G401 (cell line): ENCODE data around the gene SLC35D2. TPM values are rescaled to one million over a fixed set of nuclear protein-coding genes. Genes with fewer than 3 reads are reported as not detected.
"Not testable (repeated sequence)": the region's sequence is repeated elsewhere in the genome, so short reads cannot be mapped to it uniquely, and the experiment has no call there.

Experiments
- DNase-seq: peaks from one replicate; pipeline ENCODE4 v3.0.0-alpha.2; 2015; ENCODE audit warnings: low spot score
- in situ Hi-C: cut with HindIII; loops from 2 replicates; pipeline ENCODE4 v1.10.0; 2016; ENCODE audit warnings: low sequenced_read_pairs, mixed read lengths
- total RNA-seq: library from RNA; depleted of rRNA; stranded (reverse); fragments of >200 nt; shearing (Covaris generic); gene quantifications from 2 replicates; pipeline ENCODE4 v1.2.3, GENCODE V29; 2014

Gene SLC35D2
- total RNA-seq, 1 experiment from 2014 or later = 25.7 TPM

- no peak for DNase-seq
- in situ Hi-C loops = no loop called here
Measured at GRCh38 chr9:96367943-96368342, 15.6 kb downstream of the SLC35D2 start.

GRCh38 chr9:96363175-96363967 is 20.1 kb downstream of the SLC35D2 start:
- in situ Hi-C loops = no loop called here

GRCh38 chr9:96362119-96362518 is 21.4 kb downstream of the SLC35D2 start:
- DNase-seq, in situ Hi-C loops: not testable (repeated sequence)

More at GRCh38 chr9:96363175-96363967, 20.1 kb downstream of the SLC35D2 start:
- DNase-seq = no peak

GRCh38 chr9:96361668-96362067 is 21.8 kb downstream of the SLC35D2 start:
- DNase-seq = no peak
- in situ Hi-C loops = no loop called here

GRCh38 chr9:96360976-96361375 is 22.5 kb downstream of the SLC35D2 start:
- in situ Hi-C loops = no loop called here
- DNase-seq = no peak

- in situ Hi-C loops = not testable (repeated sequence)
Measured at GRCh38 chr9:96360523-96360922, 23.0 kb downstream of the SLC35D2 start.

GRCh38 chr9:96350866-96351265 is 32.6 kb downstream of the SLC35D2 start:
- no peak for DNase-seq
- in situ Hi-C loops = no loop called here

More at GRCh38 chr9:96360523-96360922, 23.0 kb downstream of the SLC35D2 start:
- not testable (repeated sequence) for DNase-seq

GRCh38 chr9:96348261-96348660 is 35.2 kb downstream of the SLC35D2 start:
- no peak for DNase-seq
- in situ Hi-C loops = no loop called here

GRCh38 chr9:96345551-96345950 is 38.0 kb downstream of the SLC35D2 start:
- no peak for DNase-seq
- in situ Hi-C loops = no loop called here

- DNase-seq = no peak
- in situ Hi-C loops = no loop called here
Measured at GRCh38 chr9:96344458-96345180, 38.9 kb downstream of the SLC35D2 start.

- no peak for DNase-seq
- in situ Hi-C loops = no loop called here
Measured at GRCh38 chr9:96343515-96344360, 39.8 kb downstream of the SLC35D2 start.

- in situ Hi-C loops = no loop called here
Measured at GRCh38 chr9:96342571-96343245, 40.8 kb downstream of the SLC35D2 start.

GRCh38 chr9:96340707-96341106 is 42.8 kb downstream of the SLC35D2 start:
- in situ Hi-C loops = no loop called here
- no peak for DNase-seq

More at GRCh38 chr9:96342571-96343245, 40.8 kb downstream of the SLC35D2 start:
- no peak for DNase-seq

GRCh38 chr9:96338299-96338698 is 45.2 kb downstream of the SLC35D2 start:
- in situ Hi-C loops = no loop called here
- DNase-seq = no peak

- DNase-seq = no peak
- in situ Hi-C loops = no loop called here
Measured at GRCh38 chr9:96333958-96334357, 49.6 kb downstream of the SLC35D2 start.

- in situ Hi-C loops = no loop called here
- no peak for DNase-seq
Measured at GRCh38 chr9:96331236-96331947, 52.1 kb downstream of the SLC35D2 start.

- in situ Hi-C loops = no loop called here
Measured at GRCh38 chr9:96327694-96328352, 55.7 kb downstream of the SLC35D2 start.

GRCh38 chr9:96323169-96323568 is 60.3 kb downstream of the SLC35D2 start:
- in situ Hi-C loops = no loop called here
- DNase-seq = no peak

More at GRCh38 chr9:96327694-96328352, 55.7 kb downstream of the SLC35D2 start:
- DNase-seq = peak; percentile 48
